PC-3 (cell line): ENCODE results near the gene NUAK1. TPM values are rescaled to one million over a fixed set of nuclear protein-coding genes. Genes with fewer than 3 reads are reported as not detected.

Source experiments
- ATAC-seq: fragments of 200-7000 bp; cut with Tn5 transposase; 2 replicates; pipeline ENCODE4 v1.9.1; 2020; ENCODE audit warnings: mild to moderate bottlenecking, moderate library complexity
- BruUV-seq: library from RNA; stranded (reverse); fragments of 400-500 nt; replicated peaks from 2 replicates; lab custom pipeline; 2021; lab: Mats Ljungman, UMichigan
- CTCF ChIA-PET: fragments of 300-600 bp; sonication (Branson Sonifier 250); formaldehyde crosslinking; loops from one replicate; lab custom pipeline; 2022; ENCODE audit warnings: antibody characterized with exemption; lab: Charles Lee
- POLR2A ChIA-PET: fragments of 300-600 bp; sonication (Branson Sonifier 250); formaldehyde crosslinking; loops from one replicate; lab custom pipeline; 2022; ENCODE audit warnings: antibody characterized with exemption; ENCODE audit not compliant: unreplicated experiment; lab: Charles Lee
- DNase-seq: peaks from one replicate; pipeline ENCODE4 v3.0.0-alpha.2; 2015
- H2AFZ ChIP-seq: fragments of 300-600 bp; sonication (generic); 2 replicates; pipeline ENCODE4 v1.6.0; 2016; ENCODE audit warnings: antibody characterized with exemption, low read length
- H3F3A ChIP-seq: fragments of 300-600 bp; sonication (generic); one replicate; pipeline ENCODE4 v1.6.0; 2017; ENCODE audit warnings: antibody characterized with exemption, low read length, control low read depth, mild to moderate bottlenecking; ENCODE audit not compliant: unreplicated experiment
- H3K27ac ChIP-seq: fragments of 300-600 bp; sonication (generic); 2 replicates; pipeline ENCODE4 v1.5.1; 2016; ENCODE audit warnings: mild to moderate bottlenecking, low read length
- H3K27me3 ChIP-seq: fragments of 300-600 bp; sonication (generic); 2 replicates; pipeline ENCODE4 v1.6.1; 2016; ENCODE audit warnings: low read length, mixed read lengths
- H3K36me3 ChIP-seq: fragments of 300-600 bp; sonication (generic); 2 replicates; pipeline ENCODE4 v1.6.1; 2016; ENCODE audit warnings: low read depth, mixed run types, low read length, mixed read lengths
- H3K4me1 ChIP-seq: fragments of 300-600 bp; sonication (generic); 2 replicates; pipeline ENCODE4 v1.5.1; 2016; ENCODE audit warnings: low read length; ENCODE audit not compliant: insufficient read depth
- H3K4me2 ChIP-seq: fragments of 300-600 bp; sonication (generic); 2 replicates; pipeline ENCODE4 v1.6.0; 2016; ENCODE audit warnings: low read length
- H3K4me3 ChIP-seq: fragments of 300-600 bp; sonication (generic); 2 replicates; pipeline ENCODE4 v1.5.1; 2016; ENCODE audit warnings: mild to moderate bottlenecking, low read length, mixed read lengths
- H3K79me2 ChIP-seq: fragments of 300-600 bp; sonication (generic); 2 replicates; pipeline ENCODE4 v1.6.1; 2017; ENCODE audit warnings: low read length, mixed read lengths
- H3K9ac ChIP-seq: fragments of 300-600 bp; sonication (generic); 2 replicates; pipeline ENCODE4 v1.6.0; 2016; ENCODE audit warnings: mild to moderate bottlenecking, low read length
- H3K9me2 ChIP-seq: fragments of 300-600 bp; sonication (generic); replicated peaks from 2 replicates; pipeline ENCODE4 v1.6.1; 2016; ENCODE audit warnings: mixed run types, low read length, mixed read lengths
- H3K9me3 ChIP-seq: fragments of 300-600 bp; sonication (generic); 2 replicates; pipeline ENCODE4 v1.6.1; 2016; ENCODE audit warnings: low read length, mixed read lengths
- H4K20me1 ChIP-seq: fragments of 300-600 bp; sonication (generic); 2 replicates; pipeline ENCODE4 v1.6.1; 2016; ENCODE audit warnings: low read length, mixed read lengths
- CTCF ChIP-seq: fragments of 300-600 bp; sonication (generic); conservative IDR thresholded peaks from 2 replicates; pipeline ENCODE4 v1.5.1; 2017; ENCODE audit warnings: antibody characterized with exemption, low read depth, mild to moderate bottlenecking, low read length
- EZH2 ChIP-seq: fragments of 300-600 bp; sonication (generic); IDR thresholded peaks from one replicate; pipeline ENCODE4 v1.6.1; 2017; ENCODE audit warnings: antibody characterized with exemption, mild to moderate bottlenecking, low read length; ENCODE audit not compliant: unreplicated experiment
- EZH2phosphoT487 ChIP-seq: fragments of 300-600 bp; sonication (generic); IDR thresholded peaks from 2 replicates; pipeline ENCODE4 v1.6.1; 2018; ENCODE audit warnings: mild to moderate bottlenecking, antibody characterized with exemption, low read length, borderline replicate concordance
- intact Hi-C: fragments of 100-400 bp; cut with micrococcal nuclease; formaldehyde crosslinking; loops from 2 replicates; pipeline ENCODE4 v1.9.0; 2023
- total RNA-seq: library from RNA; depleted of rRNA; stranded (reverse); fragments of >200 nt; gene quantifications from 2 replicates; pipeline ENCODE4 v1.2.3, GENCODE V29; 2014

The NUAK1 gene
- total RNA-seq, 1 experiment from 2014 or later, result 9.8 TPM

- Histone ChIP-seq H3K4me2 (no peak overlapping the region), H3K9me3 (no peaks in the 10 kb centered on the region), H2AFZ (no peak overlapping the region), H3K9ac (no peak overlapping the region), H3K4me3 (no peak overlapping the region), H4K20me1 (no peaks in the 10 kb centered on the region), H3K79me2 (no peaks in the 10 kb centered on the region), H3K27me3 (peaks cover 24% of the 10 kb centered on the region), H3F3A (no peaks in the 10 kb centered on the region), H3K9me2 (no peaks in the 10 kb centered on the region), H3K4me1 (no peaks in the 10 kb centered on the region), H3K36me3 (no peaks in the 10 kb centered on the region), H3K27ac (no peak overlapping the region)
- DNase-seq (no peak), ATAC-seq (no peak)
- TF ChIP-seq EZH2, result no peak
- no peak for TF ChIP-seq EZH2phosphoT487
- no peak for TF ChIP-seq CTCF
- BruUV-seq, result no TSS peak
- ChIA-PET POLR2A (no interaction called here), CTCF (no interaction called here)
- intact Hi-C loops, result no loop called here
Observed at GRCh38 chr12:106181401-106182114, 42.8 kb upstream of the NUAK1 start.

- DNase-seq (no peak), ATAC-seq (no peak)
- Histone ChIP-seq H3K9ac (no peak overlapping the region), H2AFZ (no peak overlapping the region), H3K9me3 (no peaks in the 10 kb centered on the region), H3K4me1 (no peaks in the 10 kb centered on the region), H3K27ac (no peak overlapping the region), H3K79me2 (no peaks in the 10 kb centered on the region), H4K20me1 (no peaks in the 10 kb centered on the region), H3F3A (no peaks in the 10 kb centered on the region), H3K9me2 (no peaks in the 10 kb centered on the region), H3K27me3 (peaks cover 20% of the 10 kb centered on the region), H3K36me3 (no peaks in the 10 kb centered on the region), H3K4me3 (no peak overlapping the region), H3K4me2 (no peak overlapping the region)
- TF ChIP-seq EZH2phosphoT487, result no peak
- no peak for TF ChIP-seq EZH2
- no peak for TF ChIP-seq CTCF
- intact Hi-C loops, result no loop called here
- POLR2A ChIA-PET, result no interaction called here
- CTCF ChIA-PET, result no interaction called here
- BruUV-seq, result no TSS peak
Observed at GRCh38 chr12:106179086-106179485, 40.3 kb upstream of the NUAK1 start.

GRCh38 chr12:106178562-106178961 is 39.8 kb upstream of the NUAK1 start:
- H3K9me2 ChIP-seq, result no peaks in the 10 kb centered on the region
- no peak for ATAC-seq
- no peaks in the 10 kb centered on the region for H3K79me2 ChIP-seq
- no peak overlapping the region for H3K27ac ChIP-seq
- no peaks in the 10 kb centered on the region for H4K20me1 ChIP-seq
- no peaks in the 10 kb centered on the region for H3K36me3 ChIP-seq
- H3F3A ChIP-seq, result no peaks in the 10 kb centered on the region
- H3K4me1 ChIP-seq, result no peaks in the 10 kb centered on the region
- TF ChIP-seq EZH2phosphoT487 (no peak), CTCF (no peak), EZH2 (no peak)
- H3K9me3 ChIP-seq, result no peaks in the 10 kb centered on the region
- no TSS peak for BruUV-seq
- H3K4me2 ChIP-seq, result no peak overlapping the region
- CTCF ChIA-PET, result no interaction called here
- POLR2A ChIA-PET, result no interaction called here
- no peak overlapping the region for H2AFZ ChIP-seq
- intact Hi-C loops, result no loop called here
- H3K9ac ChIP-seq, result no peak overlapping the region
- H3K4me3 ChIP-seq, result no peak overlapping the region
- DNase-seq, result peak; percentile 46
- H3K27me3 ChIP-seq, result peaks cover 18% of the 10 kb centered on the region
